LNCaP clone FGC (cell line): ENCODE measurements around the gene ERBB4.

Source experiments
- DNase-seq: peaks from one replicate; pipeline ENCODE4 v3.0.0-alpha.2; 2011; ENCODE audit warnings: low read depth
- H3K4me3 ChIP-seq: 2 replicates; pipeline ENCODE4 v1.5.1; 2011; ENCODE audit warnings: mild to moderate bottlenecking, low read depth, low read length, control low read depth
- CTCF ChIP-seq: IDR thresholded peaks from 2 replicates; pipeline ENCODE4 v1.5.1; 2012; ENCODE audit warnings: mild to moderate bottlenecking; ENCODE audit not compliant: control insufficient read depth, insufficient read depth; ENCODE audit errors: extremely low read depth

Gene ERBB4

GRCh38 chr2:212535996-212536816 lies 2.4 kb downstream of the ERBB4 start:
- no peak for TF ChIP-seq CTCF
- no peak for DNase-seq
- H3K4me3 ChIP-seq = no peak overlapping the region

DNA sequence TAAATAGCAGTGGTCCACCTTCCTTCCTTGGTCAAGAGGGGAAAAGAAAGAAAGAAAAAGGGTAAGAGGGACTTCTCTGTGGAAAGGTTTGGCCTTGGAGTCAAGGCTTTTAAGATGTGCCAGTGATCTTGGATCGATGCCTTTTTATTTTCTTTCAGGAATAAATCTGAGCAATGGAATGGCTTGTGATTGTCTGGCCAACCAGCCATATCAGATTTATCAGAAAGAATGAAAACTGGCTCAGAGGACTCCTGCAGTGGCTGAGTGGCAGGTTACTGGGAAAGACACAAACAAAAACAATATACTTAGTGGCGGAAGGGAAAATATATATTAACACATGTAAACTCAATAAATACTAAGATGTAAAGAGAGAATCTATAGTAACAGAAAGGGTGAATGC lies 4.3 kb downstream of the ERBB4 start:
- no peak for DNase-seq
- no peak overlapping the region for H3K4me3 ChIP-seq
- TF ChIP-seq CTCF = no peak

- no peak for DNase-seq
- no peak overlapping the region for H3K4me3 ChIP-seq
- no peak for TF ChIP-seq CTCF
Observed at GRCh38 chr2:212532585-212532984, 6.0 kb downstream of the ERBB4 start.

- no peak for TF ChIP-seq CTCF
- H3K4me3 ChIP-seq = no peak overlapping the region
- DNase-seq = no peak
Observed at GRCh38 chr2:212532087-212532486, 6.5 kb downstream of the ERBB4 start.

- no peak for TF ChIP-seq CTCF
- DNase-seq = no peak
- H3K4me3 ChIP-seq = no peak overlapping the region
Observed at GRCh38 chr2:212531499-212531898, 7.1 kb downstream of the ERBB4 start.

GRCh38 chr2:212530991-212531390 lies 7.6 kb downstream of the ERBB4 start:
- TF ChIP-seq CTCF = no peak
- H3K4me3 ChIP-seq = no peak overlapping the region
- no peak for DNase-seq

DNA sequence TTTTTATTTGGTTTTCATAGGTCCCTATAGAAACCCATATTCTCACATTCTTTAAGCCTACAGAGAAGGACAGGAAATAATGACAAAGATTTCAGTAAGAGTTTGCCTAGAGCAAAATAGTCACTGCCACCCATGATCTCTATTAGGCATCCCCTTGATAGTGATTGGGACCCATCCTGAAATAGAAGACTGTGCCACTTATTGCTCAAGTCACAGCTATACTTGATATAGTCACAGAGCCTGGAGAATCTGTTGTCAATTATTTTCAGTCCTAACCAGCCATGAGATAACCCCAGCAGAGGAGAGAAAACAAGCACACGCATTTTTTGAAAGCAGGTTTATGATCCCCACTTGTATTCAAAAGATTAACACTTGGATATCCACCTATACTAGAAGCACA lies 8.2 kb downstream of the ERBB4 start:
- DNase-seq = no peak
- H3K4me3 ChIP-seq = no peak overlapping the region
- no peak for TF ChIP-seq CTCF
